Right lobe of liver (tissue), 6 donors: ENCODE measurements around the gene MYRF. TPM values are rescaled to one million over a fixed set of nuclear protein-coding genes. Genes with fewer than 3 reads are reported as not detected.

Experiments used
- ATAC-seq, 4 donors: fragments of 200-7000 bp; cut with Tn5 transposase; one replicate each; pipeline ENCODE4 v1.9.1; 2020; ENCODE audit warnings: mild to moderate bottlenecking in 4 of 4, moderate library complexity in 4 of 4
- DNase-seq, 3 donors: peaks; one replicate each; pipeline ENCODE4 v3.0.0-alpha.2; 2020
- H3K27ac ChIP-seq, 3 donors: fragments of 200-600 bp; one replicate each; pipeline ENCODE4 v1.8.0; 2022
- H3K27me3 ChIP-seq, 2 donors: fragments of 200-600 bp; one replicate each; pipeline ENCODE4 v1.8.0; 2022
- H3K36me3 ChIP-seq, 4 donors: fragments of 200-600 bp; sonication (generic) in 1 of 4; one replicate each; pipeline versions ENCODE4 v1.5.1 to v1.8.0; 2017 to 2022; ENCODE audit warnings: control low read depth in 1 of 4
- H3K4me1 ChIP-seq, 4 donors: fragments of 200-600 bp; sonication (generic) in 1 of 4; one replicate each; pipeline versions ENCODE4 v1.5.1 to v1.8.0; 2017 to 2022; ENCODE audit warnings: control low read depth in 1 of 4
- H3K4me3 ChIP-seq, 3 donors: fragments of 200-600 bp; one replicate each; pipeline ENCODE4 v1.8.0; 2022
- H3K9me3 ChIP-seq, 4 donors: fragments of 200-600 bp; sonication (generic) in 1 of 4; one replicate each; pipeline versions ENCODE4 v1.5.1 to v1.8.0; 2017 to 2022; ENCODE audit warnings: control low read depth in 1 of 4
- POLR2A ChIP-seq: fragments of 450-650 bp; IDR thresholded peaks from one replicate; pipeline ENCODE4 v1.6.1; 2017; ENCODE audit warnings: antibody characterized with exemption, mild to moderate bottlenecking
- WGBS: methylation state at CpG from one replicate; pipeline ENCODE4 v1.1.6; 2018; ENCODE audit warnings: low coverage, low lambda C conversion rate; ENCODE audit not compliant: insufficient coverage; ENCODE audit errors: missing lambda C conversion rate; 5-methylcytosine and 5-hydroxymethylcytosine counted together
- intact Hi-C, 2 donors: fragments of 100-400 bp; cut with DNase I; formaldehyde crosslinking; loops; one replicate each; pipeline versions ENCODE4 v1.11.2 to v1.14.1; 2022
- total RNA-seq, 6 experiments: library from RNA; depleted of rRNA in 2 of 6; stranded (reverse); fragments of >200 nt in 2 of 6; fragmentation: NEBNext Ultra II Directional in 3 of 6; extraction: Animal tissue kit (Norgen Biotek cat#: 25700) in 3 of 6; gene quantifications; one replicate each; pipeline versions ENCODE4 v1.1.0 to v1.2.4, GENCODE V29; 2016 to 2023
- TF ChIP-seq, protein P1 (sequence below), 4 donors: fragments of 200-600 bp in 3 of 4; fragments of 450-650 bp in 1 of 4; IDR thresholded peaks; one replicate each; pipeline versions ENCODE4 v1.5.1 to v1.8.0; 2016 to 2022; ENCODE audit warnings: antibody characterized with exemption in 4 of 4, mild to moderate bottlenecking in 2 of 4
- donor health status: DM: no; HTN: yes; CAD: no.
- donor health status: DM: no; HTN: no; CAD: no.
- donor health status: DM: no; HTN: no; CAD: no.
- donor health status: DM: no; HTN: yes; CAD: no.
- donor health status: DM: no; HTN: yes; CAD: no.

The MYRF gene
- total RNA-seq, 6 experiments from 2014 or later: 7.6 to 16.4 (median 11.6) TPM

DNA sequence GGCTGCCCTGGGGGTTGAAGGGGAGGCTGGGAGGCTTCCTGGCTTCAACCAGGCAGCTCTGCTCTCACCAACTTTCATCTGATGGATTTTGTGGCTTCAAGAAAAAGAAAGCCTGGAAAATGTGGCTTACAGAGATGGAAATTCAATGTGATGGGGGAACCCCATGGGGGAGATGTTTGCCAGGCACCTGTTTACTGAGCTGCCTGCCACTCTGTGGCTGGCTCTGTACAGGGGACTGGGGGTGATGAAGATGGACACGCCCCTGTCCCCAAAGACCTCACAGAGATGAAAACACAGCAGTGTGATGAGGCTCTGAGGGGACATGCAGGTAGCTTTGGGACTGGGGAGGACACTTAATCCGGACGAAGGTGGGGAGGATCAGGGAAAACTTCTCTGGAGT lies 29.9 kb downstream of the MYRF start:
- Histone ChIP-seq H3K4me3 (no peak overlapping the region), H3K4me1 (no peaks in the 10 kb centered on the region), H3K27ac (no peak overlapping the region), H3K9me3 (no peaks in the 10 kb centered on the region), H3K27me3 (no peaks in the 10 kb centered on the region), H3K36me3 (peaks cover 0 to 16% (median 1%) of the 10 kb centered on the region in 4 donors)
- TF ChIP-seq, protein P1, sequence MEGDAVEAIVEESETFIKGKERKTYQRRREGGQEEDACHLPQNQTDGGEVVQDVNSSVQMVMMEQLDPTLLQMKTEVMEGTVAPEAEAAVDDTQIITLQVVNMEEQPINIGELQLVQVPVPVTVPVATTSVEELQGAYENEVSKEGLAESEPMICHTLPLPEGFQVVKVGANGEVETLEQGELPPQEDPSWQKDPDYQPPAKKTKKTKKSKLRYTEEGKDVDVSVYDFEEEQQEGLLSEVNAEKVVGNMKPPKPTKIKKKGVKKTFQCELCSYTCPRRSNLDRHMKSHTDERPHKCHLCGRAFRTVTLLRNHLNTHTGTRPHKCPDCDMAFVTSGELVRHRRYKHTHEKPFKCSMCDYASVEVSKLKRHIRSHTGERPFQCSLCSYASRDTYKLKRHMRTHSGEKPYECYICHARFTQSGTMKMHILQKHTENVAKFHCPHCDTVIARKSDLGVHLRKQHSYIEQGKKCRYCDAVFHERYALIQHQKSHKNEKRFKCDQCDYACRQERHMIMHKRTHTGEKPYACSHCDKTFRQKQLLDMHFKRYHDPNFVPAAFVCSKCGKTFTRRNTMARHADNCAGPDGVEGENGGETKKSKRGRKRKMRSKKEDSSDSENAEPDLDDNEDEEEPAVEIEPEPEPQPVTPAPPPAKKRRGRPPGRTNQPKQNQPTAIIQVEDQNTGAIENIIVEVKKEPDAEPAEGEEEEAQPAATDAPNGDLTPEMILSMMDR (IDR thresholded peaks at IDR 0.05): no peak
- TF ChIP-seq POLR2A: no peak
- 83% methylated on average over 3 of the region's 3 CpGs for WGBS
- no peak for DNase-seq
- intact Hi-C loops: loop anchor here (5.0 kb wide), 1 partner anchor 35 kb away; no protein-coding TSS in a partner anchor
- no peak for ATAC-seq

DNA sequence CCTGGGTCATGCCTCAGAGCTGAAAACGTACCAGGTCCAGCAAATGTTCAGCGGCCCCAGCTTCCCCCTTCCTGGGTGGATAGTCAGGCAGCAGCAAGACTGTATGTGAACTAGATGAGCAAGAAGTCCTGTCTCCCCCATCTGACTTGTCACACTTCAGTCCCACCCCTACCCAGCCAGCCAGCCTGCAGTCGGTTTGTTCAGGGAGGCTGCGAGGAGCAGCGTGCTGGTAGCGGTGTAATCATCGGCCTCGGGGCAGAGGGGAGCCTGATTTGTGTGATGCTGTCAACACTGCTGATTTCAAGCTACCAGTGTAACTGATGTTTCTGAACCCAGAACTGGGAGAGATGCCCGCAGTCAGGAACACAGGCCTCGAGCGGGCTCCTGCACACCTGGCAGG lies 30.4 kb downstream of the MYRF start:
- Histone ChIP-seq H3K27ac (no peak overlapping the region), H3K4me3 (no peak overlapping the region), H3K36me3 (peaks cover 0 to 22% (median 2%) of the 10 kb centered on the region in 4 donors), H3K4me1 (no peaks in the 10 kb centered on the region), H3K27me3 (no peaks in the 10 kb centered on the region), H3K9me3 (no peaks in the 10 kb centered on the region)
- intact Hi-C loops: loop anchor here (5.0 kb wide), 1 partner anchor 36 kb away; no protein-coding TSS in a partner anchor
- WGBS: 80% methylated on average over 4 of the region's 11 CpGs
- no peak for ATAC-seq
- DNase-seq: no peak
- TF ChIP-seq, protein P1 (IDR thresholded peaks at IDR 0.05): no peak
- no peak for TF ChIP-seq POLR2A

DNA sequence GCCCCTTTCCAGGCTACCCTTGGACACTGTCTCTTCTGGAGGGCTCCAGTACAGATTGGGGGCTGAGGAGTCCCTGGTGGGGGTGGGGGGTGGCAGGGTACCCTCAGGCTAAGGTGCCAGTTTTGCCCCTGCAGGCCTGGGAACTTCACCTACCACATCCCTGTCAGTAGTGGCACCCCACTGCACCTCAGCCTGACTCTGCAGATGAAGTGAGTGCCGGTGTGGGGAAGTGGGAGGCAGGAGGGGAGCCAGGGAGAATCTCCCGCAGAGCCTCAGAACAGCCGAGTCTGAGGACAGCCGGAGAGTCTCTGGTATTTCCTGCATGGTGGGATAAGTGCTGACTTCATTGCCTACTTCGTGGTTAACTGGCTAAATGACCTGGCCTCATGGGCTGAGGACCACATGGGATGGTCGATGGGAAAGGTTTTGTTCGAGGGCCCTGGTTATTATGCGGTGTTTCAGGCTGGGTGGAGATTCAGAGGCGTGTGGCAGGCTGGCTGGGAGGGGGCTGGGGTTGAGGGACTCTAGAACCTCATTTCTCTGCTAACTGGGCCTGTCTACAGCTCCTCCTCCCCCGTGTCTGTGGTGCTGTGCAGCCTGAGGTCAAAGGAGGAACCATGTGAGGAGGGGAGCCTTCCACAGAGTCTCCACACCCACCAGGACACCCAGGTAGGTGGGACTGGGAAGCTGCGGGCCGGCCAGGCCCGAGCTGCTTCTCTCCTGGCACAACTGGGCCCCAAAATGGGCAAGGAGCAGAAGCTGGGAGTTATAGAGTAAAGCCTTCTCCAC lies 31.5 kb downstream of the MYRF start:
- Histone ChIP-seq H3K9me3 (no peaks in the 10 kb centered on the region), H3K27me3 (no peaks in the 10 kb centered on the region), H3K4me1 (no peaks in the 10 kb centered on the region), H3K36me3 (peaks cover 0 to 32% (median 7%) of the 10 kb centered on the region in 4 donors), H3K27ac (no peak overlapping the region), H3K4me3 (no peak overlapping the region)
- intact Hi-C loops: loop anchor here (5.0 kb wide), 1 partner anchor 37 kb away; no protein-coding TSS in a partner anchor
- no peak for ATAC-seq
- 74% methylated on average over 4 of the region's 13 CpGs for WGBS
- TF ChIP-seq POLR2A: no peak
- TF ChIP-seq, protein P1 (IDR thresholded peaks at IDR 0.05): no peak
- no peak for DNase-seq

DNA sequence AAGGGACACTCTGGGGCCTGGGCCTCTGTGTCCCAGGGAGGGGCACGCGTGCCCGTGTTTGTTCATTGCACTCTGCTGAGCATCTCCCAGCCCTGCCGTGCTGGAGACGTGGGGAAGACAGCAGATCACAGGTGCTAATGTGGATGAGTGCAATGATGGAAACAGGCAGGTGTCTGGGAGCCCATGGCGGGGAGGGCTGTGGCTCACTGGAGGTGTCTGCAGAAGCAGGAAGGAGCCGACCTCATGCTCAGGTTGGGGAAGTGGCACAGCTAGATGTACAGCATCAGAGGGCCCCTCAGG lies 32.0 kb downstream of the MYRF start:
- Histone ChIP-seq H3K4me3 (no peak overlapping the region), H3K36me3 (peaks cover 0 to 38% (median 11%) of the 10 kb centered on the region in 4 donors), H3K9me3 (no peaks in the 10 kb centered on the region), H3K27ac (no peak overlapping the region), H3K27me3 (no peaks in the 10 kb centered on the region), H3K4me1 (no peaks in the 10 kb centered on the region)
- ATAC-seq (no peak), DNase-seq (no peak)
- intact Hi-C loops: loop anchor here (5.0 kb wide), 1 partner anchor 37 kb away; no protein-coding TSS in a partner anchor
- TF ChIP-seq, protein P1 (IDR thresholded peaks at IDR 0.05): no peak
- no peak for TF ChIP-seq POLR2A
- WGBS: 40% methylated on average over 1 of the region's 7 CpGs
